HG02763 (cell line): ENCODE measurements around the gene ARHGAP10.
"Not testable (repeated sequence)": the region's sequence is repeated elsewhere in the genome, so short reads cannot be mapped to it uniquely, and the experiment has no call there.

ENCODE experiments used
- ATAC-seq: cut with Tn5 transposase; IDR thresholded peaks from one replicate; pipeline ENCODE4 v1.9.1; 2021; ENCODE audit warnings: mild to moderate bottlenecking, moderate library complexity; ENCODE audit not compliant: unreplicated experiment

Gene ARHGAP10

DNA sequence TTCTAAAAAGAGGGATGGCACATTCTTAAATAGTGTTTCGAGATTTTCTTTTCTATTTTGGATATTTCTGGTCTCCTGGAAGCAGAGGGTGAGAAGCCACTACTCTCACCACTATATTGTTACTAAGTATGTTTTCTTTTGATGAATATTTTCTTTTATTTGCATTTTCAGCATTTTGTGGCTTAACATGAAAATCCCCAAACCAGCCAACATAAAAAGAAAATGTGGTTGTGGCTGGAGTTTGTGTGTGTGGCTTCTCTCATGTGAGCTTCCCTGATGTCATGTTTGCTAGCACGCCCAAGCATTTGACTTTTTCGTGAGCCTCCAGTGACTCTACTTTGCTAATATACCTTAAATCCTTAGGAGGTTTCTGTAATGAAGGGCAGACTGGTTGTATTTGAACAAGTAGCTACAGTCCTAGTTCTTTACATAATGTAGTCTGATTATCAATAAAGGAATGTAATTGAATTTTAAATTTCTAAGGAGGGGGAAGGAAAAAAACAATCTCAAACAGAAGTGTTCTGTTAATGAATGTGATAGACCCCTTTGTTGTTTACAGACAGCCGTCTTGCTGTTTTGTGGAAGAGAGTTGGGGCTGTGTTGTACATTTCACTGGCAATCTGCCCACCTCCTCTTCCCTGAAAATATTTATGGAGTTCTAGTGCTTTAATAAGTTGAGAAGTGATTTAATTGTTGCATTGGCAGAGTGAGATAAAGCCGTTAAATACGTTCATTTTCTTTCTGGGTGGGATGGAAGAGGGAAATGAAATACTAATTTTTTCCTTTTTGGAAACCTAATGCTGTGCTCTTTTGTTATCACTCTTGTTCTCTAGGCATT is 114.6 kb downstream of the ARHGAP10 start:
- peak; percentile 62 for ATAC-seq

DNA sequence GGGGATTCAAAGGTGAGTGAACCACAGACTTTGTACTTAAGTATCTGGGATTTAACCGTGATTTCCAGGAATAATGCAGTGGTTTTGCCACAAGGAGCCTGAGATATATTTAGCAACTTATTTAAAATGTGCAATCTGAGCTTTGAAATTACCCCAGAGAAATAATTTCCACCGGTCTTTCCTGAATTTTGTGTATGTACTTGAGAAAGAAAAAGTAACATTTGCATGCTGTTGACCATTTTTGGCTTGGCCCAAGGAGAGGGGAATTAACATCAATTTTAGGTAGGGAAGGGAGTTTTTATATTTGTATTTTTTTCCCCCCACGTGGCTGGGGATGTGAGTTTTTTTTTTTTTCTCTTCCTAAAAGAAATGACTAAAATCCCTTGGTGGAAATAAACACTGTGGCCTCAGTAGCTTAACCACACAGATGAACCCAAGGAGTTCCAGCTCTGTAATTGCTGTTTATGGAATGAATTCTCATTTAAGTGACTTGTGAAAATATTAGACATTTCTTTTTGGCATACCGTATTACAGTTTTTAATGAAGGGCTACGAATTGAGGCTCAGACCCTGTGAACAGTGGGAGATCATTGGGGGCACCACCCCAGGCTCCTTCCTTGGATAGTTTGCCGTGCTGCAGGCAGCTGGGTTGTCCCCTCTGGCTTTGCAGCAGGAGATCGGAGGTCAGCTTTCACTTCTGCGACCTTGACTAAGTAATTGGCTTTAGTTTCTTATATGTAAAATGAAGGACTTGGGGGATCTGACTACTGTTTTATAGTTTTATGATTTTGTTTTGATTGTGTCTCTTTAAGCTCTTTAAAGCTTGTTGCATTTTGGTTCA is 116.1 kb downstream of the ARHGAP10 start:
- ATAC-seq, result no peak

DNA sequence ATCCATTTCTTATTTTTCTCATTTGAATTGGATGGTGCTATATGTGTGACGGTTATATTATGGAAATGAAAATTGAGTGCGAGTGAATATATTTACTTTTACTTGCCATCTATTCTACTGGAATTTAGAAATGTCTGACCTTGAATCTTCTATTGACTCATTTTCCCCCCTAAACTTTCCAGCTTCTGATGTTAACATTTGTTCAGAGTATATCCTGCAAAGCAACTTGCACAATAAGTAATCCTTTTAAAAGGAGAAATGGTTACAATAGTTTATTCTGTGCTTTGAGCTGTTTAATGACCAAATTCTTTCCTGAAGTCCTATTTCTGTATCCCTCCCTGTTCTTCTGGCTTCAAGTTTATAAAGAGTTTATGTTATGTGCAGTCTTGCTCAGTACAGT is 116.7 kb downstream of the ARHGAP10 start:
- ATAC-seq, result no peak

DNA sequence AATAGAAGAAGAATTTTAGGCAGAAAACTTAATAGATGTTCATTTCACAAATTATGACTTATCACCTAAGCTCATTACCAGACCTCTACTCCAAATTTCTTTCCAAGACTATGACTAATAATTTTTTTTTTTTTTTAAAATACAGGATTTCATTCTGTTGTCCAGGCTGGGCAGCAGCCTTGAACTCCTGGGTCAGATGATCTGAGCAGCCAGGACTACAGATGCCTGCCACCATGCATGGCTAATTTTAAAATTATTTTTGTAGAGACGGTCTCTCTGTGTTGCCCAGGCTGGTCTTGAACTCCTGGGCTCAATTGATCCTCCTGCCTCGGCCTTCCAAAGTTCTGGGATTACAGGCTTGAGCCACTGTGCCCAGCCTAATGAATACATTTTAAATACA is 119.2 kb downstream of the ARHGAP10 start:
- no peak for ATAC-seq

DNA sequence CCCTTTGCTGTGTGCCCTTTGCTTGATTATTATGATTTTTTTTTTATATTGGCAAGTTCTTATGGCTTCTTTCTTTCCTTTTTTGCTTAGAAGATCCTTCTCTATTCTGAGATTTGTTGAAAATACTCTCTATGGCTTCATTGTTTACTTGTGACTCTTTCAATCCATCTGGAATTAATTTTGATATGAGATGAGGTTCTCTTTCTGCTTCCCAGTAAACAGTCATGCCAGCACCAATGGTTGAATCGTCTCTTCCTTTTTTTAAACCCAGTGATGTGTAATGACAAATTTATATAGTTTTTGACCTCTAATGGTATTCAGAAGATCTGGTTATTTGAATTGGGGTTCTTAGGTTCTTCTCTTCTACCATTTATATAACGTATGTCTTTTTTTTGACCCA is 121.8 kb downstream of the ARHGAP10 start:
- no peak for ATAC-seq

DNA sequence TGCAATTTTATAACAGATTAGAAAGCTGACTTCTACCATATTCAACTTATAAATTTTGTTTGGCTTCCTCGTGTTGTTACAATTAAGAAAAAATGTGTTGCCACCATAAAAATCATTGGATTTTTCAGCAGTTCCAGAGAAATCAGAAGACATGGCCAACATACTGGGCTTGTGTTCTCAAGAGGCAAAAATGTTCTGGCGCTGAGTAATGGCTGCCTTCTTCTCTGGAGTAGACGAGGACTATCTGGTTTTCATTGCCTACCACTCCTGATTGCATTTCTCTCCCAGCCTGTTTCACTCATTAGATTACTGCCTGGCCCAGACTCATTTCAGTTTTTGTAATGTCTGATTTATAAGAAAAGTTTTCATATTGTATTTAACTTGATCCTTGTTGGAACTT is 122.3 kb downstream of the ARHGAP10 start:
- ATAC-seq, result no peak

DNA sequence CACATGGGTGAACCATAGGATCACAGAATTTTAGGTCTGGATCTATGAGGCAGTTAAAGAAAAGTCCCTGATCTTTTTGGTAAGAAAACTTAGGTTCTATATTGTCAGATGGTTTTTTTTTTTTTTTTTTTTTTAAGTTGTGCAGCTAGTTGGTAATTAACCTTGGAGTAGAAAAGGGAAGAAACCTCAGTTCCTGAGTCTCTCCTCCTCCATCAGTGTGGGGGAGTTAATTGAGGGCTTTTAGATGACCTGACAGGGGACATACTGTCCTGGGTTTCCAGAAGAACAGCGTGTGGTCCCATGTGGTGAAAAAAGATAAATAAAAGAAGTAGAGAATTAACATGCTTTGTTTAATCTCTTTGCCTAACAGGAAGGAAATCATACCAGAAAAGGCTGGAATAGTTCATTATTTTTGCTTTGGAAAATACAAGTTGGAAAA is 123.7 kb downstream of the ARHGAP10 start:
- no peak for ATAC-seq

DNA sequence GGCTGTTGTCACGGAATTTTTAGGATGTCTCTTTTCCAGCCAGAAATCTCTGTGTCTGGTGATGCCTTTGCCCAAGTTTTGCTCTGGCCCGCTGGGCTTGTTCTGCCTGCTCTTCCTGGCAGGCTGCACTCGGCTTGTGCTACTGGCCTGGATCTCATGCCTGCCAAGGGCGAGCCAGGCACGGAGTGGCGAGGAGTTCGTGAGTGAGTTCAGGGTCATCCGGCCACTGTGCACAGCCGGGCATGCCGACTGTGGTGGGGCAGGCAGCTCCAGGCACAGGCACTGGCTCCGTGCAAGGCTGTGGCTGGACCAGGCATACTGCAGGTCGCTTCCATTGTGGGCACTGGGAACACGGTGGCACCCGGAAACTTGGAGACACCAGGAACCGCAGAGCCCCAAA is 129.1 kb downstream of the ARHGAP10 start:
- ATAC-seq, result no peak

DNA sequence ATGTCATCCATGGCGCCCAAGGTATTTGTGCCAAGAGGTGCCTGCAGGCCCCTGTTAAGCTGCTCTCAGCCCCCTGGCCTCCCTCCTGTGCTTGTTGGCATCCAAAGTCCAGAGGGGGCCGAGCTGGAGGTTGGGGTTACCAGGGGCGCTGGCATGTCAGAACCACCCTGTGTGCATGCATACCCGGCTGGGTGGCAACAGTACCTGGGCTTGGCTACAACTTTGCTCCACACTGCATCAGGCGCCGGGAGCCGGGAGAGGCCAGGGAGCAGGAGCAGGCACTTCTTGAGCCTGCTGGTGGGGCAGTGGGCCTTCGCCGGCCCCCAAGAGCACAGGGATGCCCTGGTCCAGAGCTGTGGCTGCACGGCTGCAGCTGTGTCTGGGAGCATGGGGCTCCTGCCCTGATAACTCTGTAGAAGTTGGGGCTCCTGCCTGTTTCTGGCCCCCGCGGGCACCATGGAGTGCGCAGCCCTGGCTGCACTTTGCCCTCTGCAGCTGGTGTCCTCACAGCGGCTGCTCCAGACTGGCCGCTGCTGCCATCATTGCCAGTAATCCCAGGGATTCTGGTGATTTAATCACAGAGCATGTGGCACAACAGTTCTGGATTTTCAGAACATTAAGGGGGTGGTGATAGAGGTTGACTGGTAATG is 130.3 kb downstream of the ARHGAP10 start:
- ATAC-seq, result no peak

DNA sequence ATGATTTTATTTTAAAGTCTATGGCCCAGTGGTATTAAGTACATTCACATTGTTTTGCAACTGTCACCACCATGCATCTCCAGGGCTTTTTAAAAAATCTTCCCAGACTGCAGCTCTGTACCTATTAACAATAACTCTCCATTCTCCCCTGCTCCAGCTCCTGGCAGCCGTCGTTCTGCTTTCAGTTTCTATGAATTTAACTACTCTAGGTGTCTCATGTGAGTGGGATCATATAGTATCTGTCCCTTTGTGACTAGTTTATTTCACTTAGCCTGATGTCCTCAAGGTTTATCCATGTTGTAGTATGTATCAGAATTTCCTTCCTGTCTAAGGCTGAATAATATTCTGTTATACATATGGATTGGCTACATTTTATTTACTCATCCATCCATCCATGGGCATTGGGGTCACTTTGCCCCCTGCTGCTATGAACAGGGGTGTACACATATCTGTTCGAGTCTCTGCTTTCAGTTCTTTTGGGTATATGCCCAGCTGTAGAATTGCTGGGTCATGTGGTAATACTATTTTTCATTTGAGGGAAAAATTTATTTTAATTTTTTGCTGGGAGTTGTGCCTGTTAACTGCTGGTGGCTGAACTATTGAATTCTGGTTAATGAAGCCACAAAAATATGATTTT is 131.3 kb downstream of the ARHGAP10 start:
- ATAC-seq, result peak; percentile 37

DNA sequence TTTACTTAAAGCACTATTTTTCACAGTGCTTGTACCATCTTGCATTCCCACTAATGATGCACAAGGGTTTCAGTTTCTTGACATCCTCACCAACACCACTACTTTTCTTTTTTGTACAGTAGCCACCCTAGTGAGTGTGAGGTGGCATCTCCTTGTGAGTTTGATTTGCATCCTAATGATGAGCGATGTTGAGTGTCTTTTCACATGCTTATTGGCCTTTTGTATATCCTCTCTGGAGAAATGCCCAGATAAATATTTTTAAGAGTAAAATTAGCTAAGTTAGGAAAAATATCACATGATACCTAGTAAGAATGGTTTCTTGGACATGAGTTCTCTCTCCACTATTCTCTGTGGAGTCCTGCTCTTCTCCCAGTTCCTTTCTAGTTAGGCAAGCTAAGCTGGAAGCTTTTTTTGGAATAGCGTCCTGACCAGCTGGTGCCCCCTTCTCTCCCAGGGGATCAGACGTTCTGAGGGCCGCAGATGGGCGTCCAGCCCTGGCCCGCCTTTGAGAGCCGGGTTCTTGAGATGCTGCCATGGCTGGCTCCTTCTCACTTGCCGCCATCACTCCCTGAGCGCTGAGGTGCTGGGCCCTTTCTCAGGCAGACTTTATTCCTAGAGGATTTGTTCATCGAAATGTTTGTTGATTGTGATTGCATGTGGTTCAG is 132.1 kb downstream of the ARHGAP10 start:
- no peak for ATAC-seq

DNA sequence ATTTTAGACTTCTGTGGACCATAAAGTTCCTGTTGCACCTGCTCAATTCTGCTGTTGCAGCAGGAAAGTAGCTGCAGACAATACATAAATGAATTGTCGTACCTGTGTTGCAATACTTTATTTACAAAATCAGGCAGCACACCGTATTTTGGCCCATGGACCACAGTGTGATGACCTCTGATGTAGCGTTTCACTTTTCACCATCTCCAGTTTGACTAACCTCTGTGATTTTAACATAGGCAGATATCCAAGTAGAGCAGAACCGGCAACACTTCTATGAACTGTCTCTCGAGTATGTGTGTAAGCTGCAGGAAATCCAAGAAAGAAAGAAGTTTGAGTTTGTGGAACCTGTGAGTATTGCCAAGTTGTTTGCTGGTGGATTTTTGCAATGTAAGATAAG is 132.7 kb downstream of the ARHGAP10 start:
- no peak for ATAC-seq

DNA sequence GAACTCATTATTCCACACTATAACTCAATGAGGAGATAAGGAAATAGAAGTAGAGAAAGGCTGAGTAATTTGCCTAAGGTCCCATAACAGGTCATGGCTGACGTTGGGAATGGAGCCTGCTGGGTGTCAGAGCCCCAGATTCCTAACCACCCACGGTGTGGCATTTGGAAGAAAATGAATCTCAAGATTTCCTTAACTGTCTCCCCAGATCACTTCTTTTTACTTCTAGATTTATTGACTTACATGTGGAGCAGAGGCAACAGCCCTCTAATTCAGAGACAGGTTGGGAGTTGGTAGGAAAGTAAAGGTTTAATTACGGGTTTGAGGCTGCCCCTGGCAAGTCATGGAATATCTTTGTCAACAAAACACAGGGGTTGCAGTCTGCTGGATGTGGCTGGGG is 134.0 kb downstream of the ARHGAP10 start:
- ATAC-seq, result no peak

DNA sequence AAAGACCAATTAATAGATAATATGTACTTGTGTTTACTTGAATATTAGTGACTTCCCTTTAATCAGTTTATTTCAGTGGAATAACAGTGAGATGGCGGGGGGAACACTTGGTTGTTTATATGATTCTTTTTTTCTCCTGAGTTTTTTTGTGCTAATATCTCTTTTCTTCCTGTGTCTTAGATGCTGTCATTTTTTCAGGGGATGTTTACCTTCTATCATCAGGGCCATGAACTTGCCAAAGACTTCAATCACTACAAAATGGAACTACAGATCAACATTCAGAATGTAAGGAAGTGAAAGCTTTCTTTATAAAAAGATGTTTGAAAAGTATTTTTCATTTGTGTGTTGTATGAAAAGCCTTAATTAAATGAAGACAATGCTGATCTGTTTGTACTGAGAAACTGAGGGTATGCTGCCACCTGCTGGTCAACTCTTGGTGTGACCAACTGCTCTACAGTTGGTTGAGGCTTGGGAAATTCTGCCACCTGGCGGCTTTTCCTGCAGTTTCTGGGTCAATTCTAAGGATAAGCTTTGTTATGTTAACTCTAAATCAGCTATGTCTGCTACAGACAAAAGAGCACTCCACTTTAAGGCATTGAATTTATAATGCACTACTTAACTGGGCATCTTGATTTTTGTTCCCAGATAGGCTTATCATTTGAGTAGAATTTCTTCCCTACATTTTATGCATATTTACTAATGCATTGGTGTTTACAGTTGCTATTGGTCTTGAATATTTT is 134.8 kb downstream of the ARHGAP10 start:
- ATAC-seq, result peak; percentile 84

DNA sequence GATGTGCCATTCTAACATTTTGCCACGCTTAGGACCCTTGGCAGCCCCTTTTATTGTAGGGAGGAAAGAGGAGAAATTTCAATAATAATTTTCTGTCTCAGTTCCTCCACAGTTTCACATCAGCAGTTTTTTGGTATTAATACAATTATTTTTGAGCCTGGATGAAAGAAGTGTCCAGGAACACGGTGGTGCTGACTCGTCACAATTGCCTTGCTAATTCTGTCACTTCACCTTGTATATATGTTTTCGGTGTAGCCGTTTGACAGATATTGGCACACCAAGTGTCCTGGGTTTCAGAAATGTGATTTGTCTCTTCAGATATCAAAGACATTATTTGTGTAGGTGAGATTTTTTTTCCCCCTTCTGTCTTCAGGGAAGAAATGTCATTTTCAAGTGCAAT is 142.2 kb downstream of the ARHGAP10 start:
- ATAC-seq, result no peak

DNA sequence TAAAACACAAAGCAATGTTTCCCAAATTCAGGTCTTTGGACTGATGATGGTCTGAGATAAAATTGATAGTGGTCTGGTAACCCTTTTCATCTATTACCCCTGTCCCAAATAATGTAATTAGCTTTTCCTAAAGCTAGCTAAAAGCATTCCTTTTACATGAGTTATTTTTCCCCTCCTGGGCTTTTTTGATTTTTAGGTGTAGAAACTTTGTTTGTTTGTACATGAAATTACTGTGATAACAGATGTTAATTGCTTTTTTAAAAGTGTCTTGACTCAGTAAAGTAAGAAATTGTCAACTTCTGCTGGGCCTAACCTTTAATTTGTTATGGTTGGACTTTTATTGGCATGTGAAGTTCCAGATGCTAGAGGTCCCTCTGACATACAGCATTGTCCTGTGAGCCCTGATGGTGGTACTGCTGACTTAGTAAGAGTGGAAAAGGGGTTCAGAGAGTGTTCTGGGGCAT is 145.5 kb downstream of the ARHGAP10 start:
- ATAC-seq, result no peak

DNA sequence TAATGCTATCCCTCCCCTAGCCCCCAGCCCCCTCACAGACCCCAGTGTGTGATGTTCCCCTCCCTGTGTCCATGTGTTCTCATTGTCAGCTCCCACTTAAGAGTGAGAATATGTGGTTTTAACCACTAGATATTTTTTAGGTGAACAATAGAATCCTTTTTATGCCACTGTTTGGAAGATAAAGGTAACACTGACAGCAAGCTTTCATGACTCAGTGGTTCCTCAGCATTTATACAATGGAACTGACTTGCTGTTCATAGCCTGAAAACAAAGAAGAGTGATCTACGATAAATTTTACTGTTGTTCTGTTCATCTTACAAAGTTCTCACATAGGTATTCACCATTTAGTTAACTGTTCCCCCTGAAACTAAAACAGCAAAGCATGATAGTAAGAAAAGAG is 147.8 kb downstream of the ARHGAP10 start:
- ATAC-seq, result no peak

DNA sequence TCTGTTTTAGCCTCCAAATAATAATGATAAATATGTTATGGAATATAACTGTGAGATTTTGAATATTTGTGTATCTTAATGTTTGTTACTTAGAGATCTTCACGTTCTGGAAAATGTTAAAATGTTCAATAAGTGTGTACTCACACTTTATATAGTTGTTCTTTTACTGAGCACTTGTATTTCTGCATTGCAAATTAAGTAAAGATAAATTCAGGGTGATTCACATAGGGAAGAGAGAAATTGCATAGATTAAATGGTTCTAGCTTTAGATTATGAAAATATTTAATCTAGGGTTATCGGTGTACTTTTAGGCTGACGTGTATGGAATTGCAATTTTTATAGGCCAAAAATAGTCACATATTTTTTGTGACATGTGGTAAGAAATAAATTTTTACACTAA is 148.6 kb downstream of the ARHGAP10 start:
- ATAC-seq, result no peak

DNA sequence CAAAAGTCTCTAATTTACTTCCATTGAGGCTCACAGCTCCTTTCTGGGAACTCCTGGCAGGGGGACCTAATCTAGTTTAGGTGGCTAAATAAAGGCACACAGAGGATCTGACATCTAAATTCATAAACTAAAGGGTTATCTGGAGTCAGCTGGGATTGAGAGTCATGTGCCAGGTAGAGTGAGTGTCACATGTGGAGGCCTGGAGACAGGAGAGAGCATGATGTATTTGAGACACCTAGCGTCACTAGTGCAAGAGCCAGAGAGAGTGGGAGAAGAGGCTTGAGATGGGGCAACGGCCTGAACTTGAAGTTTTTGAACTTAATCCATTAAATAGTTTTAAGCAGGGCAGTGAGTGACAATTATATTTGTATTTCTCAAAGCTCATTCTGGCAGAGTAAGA is 152.6 kb downstream of the ARHGAP10 start:
- no peak for ATAC-seq

DNA sequence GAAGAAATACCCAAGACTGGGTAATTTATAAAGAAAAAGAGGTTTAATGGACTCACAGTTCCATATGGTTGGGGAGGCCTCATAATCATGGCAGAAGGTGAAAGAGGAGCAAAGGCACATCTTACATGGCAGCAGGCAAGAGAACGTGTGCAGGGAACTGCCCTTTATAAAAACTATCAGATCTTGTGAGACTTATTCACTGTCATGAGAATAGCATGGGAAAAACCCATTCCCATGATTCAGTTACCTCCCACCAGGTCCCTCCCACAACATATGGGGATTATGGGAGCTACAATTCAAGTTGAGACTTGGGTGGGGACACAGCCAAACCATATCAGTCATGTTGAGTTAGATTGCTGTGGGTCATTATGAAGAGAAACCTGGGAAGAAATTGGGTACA is 153.3 kb downstream of the ARHGAP10 start:
- not testable (repeated sequence) for ATAC-seq
